ENCODE data around the gene MED12L.
"Not testable (repeated sequence)": the region's sequence is repeated elsewhere in the genome, so short reads cannot be mapped to it uniquely, and the experiment has no call there.

MED12L gene

GRCh38 chr3:151391720-151392119 lies 306.3 kb downstream of the MED12L start:
- DNase-seq, result no peak

GRCh38 chr3:151392191-151392590 lies 306.7 kb downstream of the MED12L start:
- DNase-seq, result not testable (repeated sequence)

DNA sequence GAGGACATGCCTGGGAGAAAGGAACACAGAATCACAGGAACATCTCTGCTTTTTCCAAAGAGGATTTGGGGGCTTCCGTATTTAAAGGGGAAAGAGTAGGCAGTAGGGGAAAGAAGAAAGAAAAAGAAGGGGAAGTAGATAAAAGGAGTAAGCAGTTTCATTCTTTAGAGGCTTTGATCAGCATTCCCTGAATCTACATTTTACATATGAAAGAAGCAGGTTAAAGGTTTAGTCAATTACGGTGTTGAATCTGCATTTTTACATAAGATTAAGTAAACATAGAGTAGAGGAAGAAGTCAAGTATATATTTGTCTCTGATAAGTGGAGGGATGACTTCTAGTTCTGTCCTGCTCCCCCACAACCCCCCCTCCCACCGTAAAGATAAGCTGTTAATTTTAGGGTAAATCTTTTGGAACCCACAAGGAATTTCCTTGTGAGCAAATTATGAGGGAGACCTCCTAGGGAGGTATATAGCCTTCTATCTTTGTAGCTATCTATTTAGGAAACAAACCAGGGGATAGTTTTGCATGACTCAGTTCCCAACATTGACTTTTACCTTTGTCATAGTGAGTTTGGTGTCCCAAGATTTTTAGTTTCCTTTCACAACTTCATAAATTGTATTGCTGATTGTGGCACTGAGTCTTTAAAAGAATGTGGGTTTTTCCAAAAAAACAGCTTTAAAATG lies 307.8 kb downstream of the MED12L start:
- no peak for DNase-seq

- no peak for DNase-seq
These were observed 308.5 kb downstream of the MED12L start for GRCh38 chr3:151393941-151394340.

- no peak for DNase-seq
These were observed 309.1 kb downstream of the MED12L start for GRCh38 chr3:151394611-151395010.

GRCh38 chr3:151395806-151396205 lies 310.3 kb downstream of the MED12L start:
- no peak for DNase-seq

GRCh38 chr3:151398895-151399294 lies 313.4 kb downstream of the MED12L start:
- DNase-seq, result no peak

GRCh38 chr3:151400341-151400740 lies 314.9 kb downstream of the MED12L start:
- DNase-seq, result no peak

DNA sequence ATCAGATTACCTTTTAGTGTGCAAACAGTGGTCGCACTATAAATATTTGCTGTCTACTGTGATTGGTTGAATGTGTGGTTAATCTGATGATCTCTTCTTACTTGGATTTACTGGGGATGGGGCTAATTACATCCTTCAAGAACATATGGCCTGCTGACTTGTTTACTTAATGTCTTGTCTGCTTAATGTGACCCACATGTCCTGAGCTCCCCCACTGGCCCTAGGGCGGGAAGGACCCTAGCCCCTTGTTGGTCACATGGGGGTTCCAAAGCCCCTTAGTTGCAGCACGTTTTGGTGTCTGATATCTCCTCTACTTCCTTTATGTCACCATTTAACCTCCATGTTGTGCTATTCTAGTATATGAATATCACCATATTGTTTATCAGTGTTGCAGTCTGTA lies 316.9 kb downstream of the MED12L start:
- DNase-seq, result no peak

DNA sequence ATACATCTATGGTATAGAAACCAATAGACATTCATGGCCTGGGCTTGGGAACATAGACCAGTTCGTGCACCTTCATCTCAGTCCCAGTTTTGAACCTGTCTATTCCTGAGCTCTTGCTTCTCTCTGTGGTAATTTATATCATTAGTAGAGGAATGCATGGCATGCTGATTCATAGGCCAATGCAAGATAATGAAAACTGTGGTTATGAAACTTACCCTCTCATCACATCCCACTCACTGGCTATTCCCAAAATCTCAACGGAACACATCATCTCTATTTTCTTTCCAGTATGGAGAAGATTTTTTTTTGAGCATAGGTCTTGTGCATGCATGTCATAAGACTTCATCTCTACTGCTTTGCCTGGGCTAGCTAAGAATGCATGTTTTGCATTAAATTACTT lies 317.8 kb downstream of the MED12L start:
- no peak for DNase-seq

GRCh38 chr3:151404316-151404715 lies 318.9 kb downstream of the MED12L start:
- DNase-seq, result no peak

DNA sequence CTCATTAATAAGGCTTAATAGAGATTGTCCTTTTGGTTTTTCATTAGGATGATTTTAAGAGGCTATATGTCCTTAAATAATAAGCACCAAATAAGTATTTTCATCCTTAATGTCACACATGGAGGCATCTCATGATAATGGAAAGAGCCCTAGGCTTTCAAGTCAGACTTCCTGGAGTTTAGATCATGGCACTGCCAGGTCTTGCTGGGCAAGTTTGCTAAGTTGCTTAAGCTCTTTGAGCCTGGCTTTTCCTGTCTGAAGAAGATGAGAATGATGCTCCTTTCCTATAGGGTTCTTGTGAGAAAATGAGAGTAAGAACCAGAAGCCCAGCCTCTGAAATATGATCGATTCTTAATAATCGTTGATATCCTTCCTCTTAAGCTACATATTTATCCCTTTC lies 322.5 kb downstream of the MED12L start:
- no peak for DNase-seq

DNA sequence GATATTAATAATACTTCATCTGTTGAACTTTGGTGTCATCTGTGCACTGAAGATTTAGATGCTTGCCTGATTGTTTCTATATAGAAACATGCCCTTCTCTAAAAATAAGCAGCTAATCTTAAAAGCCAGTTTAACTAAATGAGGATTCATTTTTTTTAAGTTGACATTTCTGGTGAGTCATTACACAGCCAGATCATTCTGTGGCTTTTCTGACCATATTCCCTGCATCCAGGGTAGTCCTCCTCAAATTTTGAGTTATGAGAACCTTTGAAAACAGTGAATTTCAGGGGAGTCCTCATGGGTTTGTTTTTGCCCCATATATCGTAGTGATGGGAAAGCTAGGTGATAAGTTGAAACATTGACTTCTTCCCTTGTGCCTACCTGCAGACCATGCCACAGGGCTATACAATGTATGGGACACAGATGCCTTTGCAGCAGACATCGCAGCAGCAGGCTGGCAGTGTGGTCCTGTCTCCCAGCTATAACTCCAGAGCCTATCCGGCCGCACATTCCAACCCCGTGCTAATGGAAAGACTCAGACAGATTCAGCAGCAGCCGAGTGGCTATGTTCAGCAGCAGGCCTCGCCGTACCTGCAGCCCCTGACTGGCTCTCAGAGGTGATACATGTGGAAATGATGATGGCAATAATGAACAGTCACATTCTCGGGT lies 325.6 kb downstream of the MED12L start:
- no peak for DNase-seq

DNA sequence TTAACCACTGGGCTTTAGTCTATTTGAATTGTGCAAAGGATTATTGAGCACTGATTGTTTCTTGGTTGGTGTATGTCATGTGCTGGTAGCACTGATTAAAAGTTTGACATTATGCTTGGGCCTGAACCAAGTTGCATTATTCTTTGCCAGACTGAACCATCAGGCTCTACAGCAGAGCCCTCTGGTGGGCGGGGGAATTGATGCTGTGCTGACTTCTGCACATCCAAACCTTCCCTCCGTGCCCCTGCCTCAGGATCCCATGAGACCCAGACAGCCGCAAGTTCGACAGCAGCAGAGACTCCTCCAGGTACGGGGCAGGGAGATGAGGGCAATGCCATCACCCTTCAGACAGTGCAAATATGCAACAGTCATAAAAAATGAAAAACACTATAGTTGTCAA lies 327.5 kb downstream of the MED12L start:
- no peak for DNase-seq

GRCh38 chr3:151415289-151415688 lies 329.8 kb downstream of the MED12L start:
- DNase-seq, result no peak

DNA sequence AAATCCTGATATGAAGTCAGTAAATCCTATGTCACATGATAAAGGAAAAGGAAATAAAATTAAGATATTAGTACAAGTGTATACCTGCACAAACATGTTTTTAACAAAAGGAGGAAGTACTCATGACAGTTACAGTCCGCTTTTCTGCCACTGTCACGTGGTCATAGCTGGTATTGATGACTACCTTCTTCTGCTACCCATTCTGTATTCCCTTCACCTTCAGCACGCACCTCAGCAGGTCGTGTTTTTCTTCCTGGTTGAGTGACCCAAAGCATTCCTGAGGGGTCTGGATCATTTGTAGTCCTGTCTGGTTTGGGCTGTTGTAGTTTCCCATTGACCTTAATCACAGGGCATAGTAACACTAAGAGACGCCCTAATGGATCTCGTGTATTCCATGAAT lies 334.3 kb downstream of the MED12L start:
- DNase-seq, result no peak

- DNase-seq, result no peak
These were observed 336.5 kb downstream of the MED12L start for GRCh38 chr3:151421938-151422337.

DNA sequence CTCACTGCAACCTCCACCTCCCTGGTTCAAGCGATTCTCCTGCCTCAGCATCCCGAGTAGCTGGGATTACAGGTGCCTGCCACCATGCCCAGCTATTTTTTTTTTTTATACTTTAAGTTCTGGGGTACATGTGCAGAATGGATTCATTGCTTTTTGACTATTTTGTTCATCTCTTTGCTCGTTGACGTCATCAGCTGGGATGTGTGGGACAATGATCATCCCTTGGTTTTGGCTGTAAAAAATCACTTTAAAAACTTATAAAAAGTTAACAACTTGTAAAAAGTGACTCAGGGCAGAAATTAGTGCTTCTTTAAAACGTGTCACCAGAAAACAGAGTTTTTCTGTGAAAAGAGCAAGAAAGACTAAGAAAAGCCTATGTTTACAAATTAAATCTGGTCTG lies 337.6 kb downstream of the MED12L start:
- no peak for DNase-seq

DNA sequence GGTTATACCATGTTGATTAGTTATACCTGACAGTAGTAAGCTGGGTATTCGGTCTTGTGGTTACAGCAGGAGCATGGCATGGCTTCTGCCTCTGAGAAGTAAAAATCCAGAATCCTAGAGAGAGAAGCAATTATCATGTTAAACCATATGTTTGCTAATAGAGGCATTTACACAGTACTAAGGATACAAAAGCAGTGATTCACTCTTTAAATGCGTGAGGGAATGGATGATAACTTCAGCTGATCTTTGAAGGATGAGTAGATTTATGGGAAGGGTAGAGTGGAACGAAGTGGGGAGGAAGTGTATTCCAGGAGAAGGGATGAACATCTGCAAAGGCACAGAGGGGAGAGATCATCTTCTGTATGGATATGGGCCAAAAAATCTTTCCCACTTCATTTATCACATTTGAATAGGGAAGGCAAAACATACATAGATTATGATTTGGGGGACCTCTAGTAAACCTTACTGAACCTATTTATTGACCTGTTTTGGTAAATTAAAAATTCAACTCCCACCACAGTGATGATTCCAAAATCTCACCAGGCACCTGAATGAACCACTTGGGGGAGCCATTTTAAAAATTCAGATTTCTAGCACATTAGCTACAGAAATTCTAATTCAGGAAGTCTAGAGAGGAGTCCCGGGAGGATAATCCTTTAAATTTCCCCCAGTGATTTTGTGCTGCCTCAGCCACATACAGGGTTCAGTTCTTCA lies 340.3 kb downstream of the MED12L start:
- no peak for DNase-seq

DNA sequence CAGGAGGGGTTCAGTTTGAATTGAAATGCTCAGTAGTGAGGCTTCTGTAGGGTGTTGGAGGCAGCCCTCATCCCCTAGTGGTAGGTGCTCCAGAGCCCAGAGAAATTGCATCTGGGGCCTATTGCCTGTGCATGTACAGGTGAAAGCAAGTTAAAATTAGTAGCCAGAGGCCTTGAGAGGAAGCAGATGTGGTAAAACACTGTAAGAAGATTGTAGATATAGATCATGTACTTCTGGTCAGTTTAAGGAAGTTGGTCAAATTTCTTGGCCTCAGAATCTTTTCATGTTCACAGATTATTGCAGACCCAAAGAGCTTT lies 340.8 kb downstream of the MED12L start:
- no peak for DNase-seq

DNA sequence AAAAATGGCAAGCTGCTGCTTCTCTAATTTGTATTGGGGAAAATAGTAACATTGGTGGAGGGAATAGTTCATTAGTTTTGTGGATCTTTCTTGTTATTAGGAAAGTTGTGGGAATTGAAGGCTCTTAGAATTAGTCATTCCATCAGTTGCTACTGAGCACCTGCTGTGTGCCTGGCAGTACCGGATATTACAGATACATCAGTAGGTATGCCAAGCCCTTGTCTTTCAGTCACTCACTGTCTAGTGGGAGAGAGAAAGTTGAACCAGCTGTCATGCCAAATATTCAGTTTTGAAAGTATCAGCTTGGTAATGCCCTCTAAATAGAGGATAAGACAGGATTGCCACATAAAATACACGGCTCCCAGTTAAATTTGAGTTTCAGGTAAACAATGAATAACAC lies 342.9 kb downstream of the MED12L start:
- no peak for DNase-seq

DNA sequence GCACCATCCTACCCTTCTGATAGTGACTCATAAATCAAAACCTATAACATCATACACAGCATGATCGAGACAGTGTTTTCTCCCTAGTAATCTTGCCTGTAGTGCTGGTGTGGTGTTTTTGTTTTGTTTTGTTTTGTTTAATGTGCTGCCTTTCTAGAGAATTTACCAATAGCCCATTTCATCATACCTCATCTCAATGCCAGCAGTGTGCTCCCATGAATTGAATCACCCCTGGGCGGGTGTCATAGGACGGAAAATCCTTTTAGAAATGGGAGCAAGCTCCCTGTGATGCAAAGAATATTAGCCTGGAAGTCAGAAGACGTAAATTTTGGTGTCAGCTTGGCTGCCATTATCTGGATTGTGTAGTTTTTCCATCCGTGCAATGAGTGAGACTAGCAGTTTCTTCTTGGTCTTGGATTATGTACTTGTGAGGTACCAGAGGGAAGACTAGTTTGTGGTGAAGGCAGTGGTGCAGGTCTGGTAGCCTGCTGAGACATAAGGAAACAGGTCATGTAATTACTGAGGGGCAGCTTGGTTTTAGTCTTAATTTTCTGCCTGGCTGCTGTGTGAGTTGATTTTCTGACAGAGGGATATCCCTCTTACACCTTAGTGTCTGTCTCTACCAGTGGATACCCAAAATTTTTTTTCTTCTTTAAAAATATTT lies 345.5 kb downstream of the MED12L start:
- DNase-seq, result no peak

DNA sequence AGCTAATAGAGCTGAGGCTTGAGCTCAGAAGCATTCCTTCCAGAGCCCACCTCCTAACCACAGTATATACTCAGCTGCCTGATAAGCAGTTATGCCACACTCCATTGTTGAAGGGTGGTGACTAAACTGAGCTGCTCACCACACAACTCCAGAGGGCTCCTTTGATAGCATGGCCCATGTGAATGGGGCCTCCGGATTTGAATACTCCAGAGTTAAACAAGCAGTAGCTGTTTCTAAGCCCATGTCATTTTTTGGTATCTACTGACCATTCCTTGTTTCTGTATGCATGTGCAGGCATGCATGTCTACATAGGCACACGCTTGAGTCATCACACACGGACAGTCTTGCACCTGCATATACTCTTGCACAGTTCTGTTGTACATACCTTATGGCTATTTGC lies 346.5 kb downstream of the MED12L start:
- no peak for DNase-seq
